Measurements from ENCODE around the gene NHEJ1.

DNA sequence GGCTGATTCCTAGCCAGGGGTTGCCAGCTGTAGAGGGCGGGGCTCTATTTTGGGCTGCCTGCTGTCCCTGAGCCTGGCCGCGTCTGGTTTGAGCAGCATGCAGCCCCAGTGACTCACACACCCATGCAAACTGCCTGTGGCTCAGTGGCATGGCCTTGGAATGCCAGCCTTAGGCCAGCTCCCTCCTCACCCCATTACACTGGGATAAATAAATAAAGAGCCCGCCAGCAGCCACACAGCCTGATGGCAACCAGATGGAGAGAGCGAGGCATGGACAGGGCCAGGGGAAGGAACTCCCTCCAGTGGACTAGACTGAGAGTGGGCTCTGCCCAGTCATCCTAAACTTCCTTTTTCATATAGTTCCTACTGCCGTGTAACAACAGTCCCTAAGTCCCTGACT is 18.3 kb downstream of the NHEJ1 start:
- no peak for TF ChIP-seq POLR2AphosphoS5 (IDR thresholded peaks at IDR 0.05; ENCODE audit: borderline replicate concordance, low read depth, low read length)
- TF ChIP-seq EZH2 (IDR thresholded peaks at IDR 0.05) = no peak
- no peak for TF ChIP-seq FOXP2 (optimal IDR thresholded peaks at IDR 0.05; ENCODE audit: control extremely low read depth, extremely low read length, insufficient read depth)

All from SK-N-MC (cell line).